Stimulated activated naive CD8-positive, alpha-beta T cell treated with anti-CD3 and anti-CD28 coated beads, Interleukin-15, Interleukin-2, amounts not matched to agents 100 ng/mL and 50 ng/mL, for 24 hours (primary cell): Measurements from ENCODE around the gene MYRIP.
"Not testable (repeated sequence)": the region's sequence is repeated elsewhere in the genome, so short reads cannot be mapped to it uniquely, and the experiment has no call there.

ENCODE experiments used
- H3K27ac Mint-ChIP-seq: one replicate; pipeline ENCODE4 v1.8.0; 2021; ENCODE audit warnings: mild to moderate bottlenecking, mixed read lengths
- H3K27me3 Mint-ChIP-seq: one replicate; pipeline ENCODE4 v1.8.0; 2021; ENCODE audit warnings: mixed read lengths
- H3K36me3 Mint-ChIP-seq: one replicate; pipeline ENCODE4 v1.8.0; 2021; ENCODE audit warnings: low read depth, mixed read lengths
- H3K4me1 Mint-ChIP-seq: one replicate; pipeline ENCODE4 v1.8.0; 2021; ENCODE audit warnings: low read depth, mixed read lengths
- H3K4me3 Mint-ChIP-seq: one replicate; pipeline ENCODE4 v1.8.0; 2021; ENCODE audit warnings: mild to moderate bottlenecking, mixed read lengths
- H3K9me3 Mint-ChIP-seq: one replicate; pipeline ENCODE4 v1.8.0; 2021; ENCODE audit warnings: mixed read lengths

The MYRIP gene

DNA sequence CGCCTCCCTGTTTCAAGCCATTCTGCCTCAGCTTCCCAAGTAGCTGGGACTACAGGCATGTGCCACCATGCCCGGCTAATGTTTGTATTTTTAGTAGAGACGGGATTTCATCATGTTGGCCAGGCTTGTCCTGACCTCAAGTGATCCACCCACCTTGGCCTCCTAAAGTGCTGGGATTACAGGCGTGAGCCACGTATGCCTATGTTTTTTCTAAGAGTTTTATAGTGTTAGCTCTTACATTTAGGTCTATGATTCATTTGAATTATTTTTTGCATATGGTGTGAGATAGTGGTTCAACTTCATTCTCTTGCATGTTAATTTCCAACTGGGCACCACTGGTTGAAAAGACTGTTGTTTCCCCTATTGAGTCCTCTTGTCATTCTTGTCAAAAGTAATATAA is 473.6 kb downstream of the MYRIP start:
- H3K27ac Mint-ChIP-seq, H3K9me3 Mint-ChIP-seq, H3K4me1 Mint-ChIP-seq, H3K27me3 Mint-ChIP-seq, H3K36me3 Mint-ChIP-seq, H3K4me3 Mint-ChIP-seq: not testable (repeated sequence)

DNA sequence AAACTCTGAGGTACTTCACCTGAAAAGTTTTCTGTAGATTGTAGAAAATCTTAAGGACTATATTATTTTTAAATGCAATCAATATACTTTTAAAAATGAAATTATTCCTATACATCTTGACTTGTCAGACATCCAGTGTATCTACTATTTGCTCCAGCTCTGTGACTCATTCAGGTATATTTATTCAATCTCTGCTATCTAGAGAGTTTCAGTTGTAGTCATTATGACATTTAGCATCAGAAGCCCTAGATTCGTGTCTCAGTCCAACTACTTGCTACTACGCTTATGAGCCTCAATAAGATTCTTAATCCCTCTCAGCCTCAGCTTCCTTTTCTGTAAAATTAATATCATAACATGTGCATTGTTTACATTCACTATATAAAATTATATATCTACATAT is 477.8 kb downstream of the MYRIP start:
- Mint-ChIP-seq H3K27me3 (no peaks in the 10 kb centered on the region), H3K27ac (no peak overlapping the region), H3K4me3 (no peak overlapping the region), H3K36me3 (peaks cover 13% of the 10 kb centered on the region), H3K4me1 (no peaks in the 10 kb centered on the region), H3K9me3 (peaks cover 9% of the 10 kb centered on the region)

DNA sequence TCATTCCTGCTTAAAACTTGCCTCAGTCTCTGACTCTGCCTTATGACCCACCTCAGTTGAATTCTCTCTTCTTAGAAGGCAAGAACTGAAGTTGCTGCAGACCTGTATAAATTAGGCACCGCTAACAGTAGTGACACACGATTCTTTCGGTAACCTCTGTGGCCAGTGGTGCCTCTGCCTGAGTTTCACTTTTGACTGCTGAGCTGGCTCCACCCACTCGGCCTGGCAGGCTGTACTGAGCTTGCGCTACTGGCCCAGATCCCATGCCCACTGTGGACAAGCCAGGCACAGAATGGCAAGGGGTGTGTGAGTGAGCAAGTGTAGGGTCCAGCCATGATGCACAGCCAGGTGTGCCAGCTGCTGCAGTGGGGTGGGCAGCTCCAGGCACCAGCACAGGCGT is 481.0 kb downstream of the MYRIP start:
- H3K9me3 Mint-ChIP-seq, result peaks cover 8% of the 10 kb centered on the region
- no peaks in the 10 kb centered on the region for H3K27me3 Mint-ChIP-seq
- no peak overlapping the region for H3K4me3 Mint-ChIP-seq
- no peak overlapping the region for H3K27ac Mint-ChIP-seq
- H3K4me1 Mint-ChIP-seq, result no peaks in the 10 kb centered on the region
- H3K36me3 Mint-ChIP-seq, result peaks cover 27% of the 10 kb centered on the region

DNA sequence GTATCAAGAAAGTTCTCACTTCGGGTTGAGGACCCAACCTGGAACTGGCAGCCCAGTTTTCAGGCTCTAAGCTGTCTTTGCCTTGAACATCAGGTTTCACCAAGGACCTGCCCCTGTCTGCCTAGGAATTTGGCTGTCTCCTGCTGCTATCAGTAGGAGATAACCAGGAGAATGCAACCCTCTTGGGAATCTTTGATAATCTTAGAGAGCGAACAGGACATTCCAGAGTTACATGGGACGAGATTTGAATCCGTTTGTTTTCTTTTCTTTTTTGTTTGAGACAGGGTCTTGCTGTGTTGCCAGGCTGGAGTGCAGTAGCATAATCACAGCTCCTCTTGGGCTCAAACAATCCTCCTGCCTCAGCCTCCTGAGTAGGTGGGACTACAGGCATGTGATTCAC is 482.1 kb downstream of the MYRIP start:
- H3K27ac Mint-ChIP-seq, result no peak overlapping the region
- no peaks in the 10 kb centered on the region for H3K27me3 Mint-ChIP-seq
- H3K4me1 Mint-ChIP-seq, result no peaks in the 10 kb centered on the region
- H3K9me3 Mint-ChIP-seq, result no peaks in the 10 kb centered on the region
- H3K4me3 Mint-ChIP-seq, result no peak overlapping the region
- peaks cover 35% of the 10 kb centered on the region for H3K36me3 Mint-ChIP-seq

DNA sequence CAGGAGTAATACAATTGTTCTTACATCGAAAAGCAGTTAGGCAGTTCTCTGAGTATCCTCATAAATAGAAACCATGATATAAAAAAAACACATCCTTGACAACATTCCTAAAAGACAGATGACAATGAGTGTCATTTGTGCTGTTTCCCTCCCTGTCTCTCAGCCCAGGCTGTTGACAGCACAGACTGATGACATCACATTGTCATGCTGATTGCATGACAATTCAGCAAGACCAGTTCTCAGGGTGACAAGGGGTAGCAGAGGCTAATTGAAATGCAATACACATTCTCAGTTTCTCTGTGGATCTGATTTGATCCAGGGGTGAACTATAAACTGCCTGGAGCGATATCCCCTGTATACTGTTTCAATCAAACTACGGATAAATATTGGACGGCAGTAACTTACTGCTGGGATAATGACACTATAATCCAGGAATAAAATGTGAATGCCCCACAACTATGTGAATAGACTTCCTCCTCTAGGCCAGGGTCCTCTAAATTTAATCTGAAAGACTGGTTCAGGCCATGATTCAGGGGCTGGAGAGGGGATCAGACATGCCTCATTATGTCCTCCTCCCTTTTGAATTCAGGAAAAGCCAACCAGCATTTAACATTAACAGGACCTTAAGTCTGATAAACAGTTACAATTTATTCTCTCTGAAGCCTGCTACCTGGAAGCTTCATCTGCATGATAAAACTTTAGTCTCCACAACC is 483.4 kb downstream of the MYRIP start:
- Mint-ChIP-seq H3K4me3 (no peak overlapping the region), H3K4me1 (no peaks in the 10 kb centered on the region), H3K9me3 (no peaks in the 10 kb centered on the region), H3K36me3 (peaks cover 40% of the 10 kb centered on the region), H3K27me3 (no peaks in the 10 kb centered on the region), H3K27ac (no peak overlapping the region)

DNA sequence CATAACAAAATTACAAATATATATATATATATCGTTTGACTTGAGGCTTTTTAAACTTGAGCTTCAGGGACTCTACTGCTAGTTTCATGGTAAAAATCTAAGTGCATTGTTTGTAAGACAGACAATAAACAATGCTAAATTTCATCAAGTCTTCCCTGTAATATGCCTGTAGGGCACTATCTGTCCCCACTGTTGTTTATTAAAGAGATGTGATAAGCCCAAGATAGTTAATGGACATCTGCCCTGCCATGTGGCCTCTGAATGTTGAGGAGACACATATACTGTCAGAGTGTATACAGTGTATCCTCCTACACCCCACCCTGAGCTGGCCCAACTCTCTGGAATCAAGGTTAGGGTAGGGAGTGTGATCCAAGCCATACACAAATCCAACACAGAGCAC is 485.0 kb downstream of the MYRIP start:
- no peaks in the 10 kb centered on the region for H3K4me1 Mint-ChIP-seq
- no peaks in the 10 kb centered on the region for H3K9me3 Mint-ChIP-seq
- H3K36me3 Mint-ChIP-seq, result peaks cover 44% of the 10 kb centered on the region
- H3K27ac Mint-ChIP-seq, result no peak overlapping the region
- no peak overlapping the region for H3K4me3 Mint-ChIP-seq
- no peaks in the 10 kb centered on the region for H3K27me3 Mint-ChIP-seq

DNA sequence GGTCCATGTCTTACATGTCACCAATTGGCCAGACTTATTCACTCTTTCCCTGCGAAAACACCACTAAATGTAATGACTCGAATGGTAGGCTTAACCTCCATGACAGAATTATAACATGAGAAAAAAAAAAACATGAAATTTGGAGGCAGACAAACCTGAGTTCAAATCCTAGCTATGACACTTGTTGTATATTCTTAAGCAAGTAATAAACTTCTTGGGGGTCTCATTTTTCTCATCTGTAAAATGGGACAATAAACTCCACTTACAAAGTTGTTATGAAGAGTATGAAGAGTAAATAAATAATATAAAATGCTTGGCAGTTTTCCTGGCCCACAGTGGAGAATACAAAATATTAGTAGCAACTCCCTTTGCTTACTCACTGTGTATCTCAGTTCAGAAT is 488.7 kb downstream of the MYRIP start:
- Mint-ChIP-seq H3K9me3 (no peaks in the 10 kb centered on the region), H3K4me1 (no peaks in the 10 kb centered on the region), H3K4me3 (no peak overlapping the region), H3K27ac (no peak overlapping the region), H3K27me3 (no peaks in the 10 kb centered on the region), H3K36me3 (peaks cover 42% of the 10 kb centered on the region)

DNA sequence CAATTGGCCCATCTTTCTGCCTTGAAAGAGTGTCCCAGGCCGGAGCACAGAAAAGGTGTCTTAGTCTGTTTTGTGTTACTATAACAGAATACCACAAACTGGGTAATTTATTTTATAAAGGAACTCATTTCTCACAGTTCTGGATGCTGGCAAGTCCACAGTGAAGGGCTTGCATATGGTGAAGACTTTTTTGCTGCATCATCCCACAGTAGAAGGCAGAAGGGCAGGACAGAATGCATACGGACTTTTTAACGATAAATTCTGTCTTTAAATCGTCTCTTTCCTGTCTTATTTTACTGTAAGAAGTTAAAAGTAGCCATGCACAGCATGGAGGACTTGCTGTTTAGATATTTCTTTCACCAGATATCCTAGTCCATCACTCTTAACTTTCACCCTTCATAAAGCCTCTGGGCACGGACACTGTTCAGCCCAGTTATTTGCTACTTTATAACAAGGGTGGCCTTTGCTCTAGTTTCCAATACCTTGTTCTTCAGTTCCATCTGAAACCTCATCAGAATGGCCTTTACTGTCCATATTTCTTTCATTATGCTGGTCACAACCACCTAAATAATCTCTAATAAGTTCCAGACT is 489.8 kb downstream of the MYRIP start:
- no peak overlapping the region for H3K4me3 Mint-ChIP-seq
- peaks cover 36% of the 10 kb centered on the region for H3K36me3 Mint-ChIP-seq
- H3K4me1 Mint-ChIP-seq, result no peaks in the 10 kb centered on the region
- no peaks in the 10 kb centered on the region for H3K27me3 Mint-ChIP-seq
- no peaks in the 10 kb centered on the region for H3K9me3 Mint-ChIP-seq
- H3K27ac Mint-ChIP-seq, result no peak overlapping the region

DNA sequence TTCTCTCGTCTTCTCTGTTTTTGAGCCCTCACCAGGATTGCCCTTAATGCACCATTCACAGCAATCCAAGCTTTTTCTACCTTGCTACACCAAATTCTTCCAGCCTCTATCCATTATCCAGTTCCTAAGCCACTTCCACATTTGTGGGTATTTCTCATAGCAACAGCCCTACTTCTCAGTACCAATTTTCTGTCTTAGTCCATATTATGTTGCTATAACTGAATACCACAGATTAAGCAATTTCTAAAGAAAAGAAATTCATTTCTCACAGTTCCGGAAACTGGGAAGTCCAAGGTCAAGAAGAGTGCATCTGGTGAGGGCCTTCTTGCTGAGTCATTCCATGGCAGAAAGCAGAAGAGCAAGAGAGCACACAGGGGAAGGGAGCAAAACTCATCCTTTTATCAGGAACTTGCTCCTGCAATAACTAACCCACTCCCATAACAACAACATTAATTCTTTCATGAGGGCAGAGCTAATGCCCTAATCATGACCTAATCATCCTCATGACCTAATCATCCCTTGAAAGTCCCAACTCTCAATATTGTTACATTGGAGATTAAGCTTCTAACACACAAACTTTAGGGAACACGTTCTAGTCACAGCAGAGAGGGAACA is 490.4 kb downstream of the MYRIP start:
- Mint-ChIP-seq H3K4me3 (no peak overlapping the region), H3K4me1 (no peaks in the 10 kb centered on the region)

DNA sequence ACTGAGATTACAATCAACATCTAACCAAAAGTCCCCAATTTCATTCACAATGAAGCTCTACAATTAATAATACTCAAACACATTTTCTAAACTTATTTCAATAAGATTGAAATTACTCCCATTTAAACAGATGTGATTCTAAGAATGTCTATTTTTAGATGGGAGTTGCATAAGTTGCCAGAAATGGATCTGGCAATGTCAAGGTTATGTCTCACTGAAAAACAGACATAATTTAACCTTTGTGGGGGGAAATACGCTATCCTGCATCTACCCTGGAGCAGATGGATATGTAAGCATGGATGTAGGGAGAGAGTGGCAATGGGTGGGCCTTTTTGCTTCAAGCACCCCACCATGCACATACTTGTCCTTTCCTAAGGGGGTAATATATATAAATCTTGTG is 493.4 kb downstream of the MYRIP start:
- no peaks in the 10 kb centered on the region for H3K27me3 Mint-ChIP-seq
- no peak overlapping the region for H3K4me3 Mint-ChIP-seq
- no peaks in the 10 kb centered on the region for H3K9me3 Mint-ChIP-seq
- peaks cover 16% of the 10 kb centered on the region for H3K36me3 Mint-ChIP-seq
- no peaks in the 10 kb centered on the region for H3K4me1 Mint-ChIP-seq
- no peak overlapping the region for H3K27ac Mint-ChIP-seq

More for the DNA sequence above, 490.4 kb downstream of the MYRIP start:
- Mint-ChIP-seq H3K9me3 (no peaks in the 10 kb centered on the region), H3K36me3 (peaks cover 30% of the 10 kb centered on the region), H3K27me3 (no peaks in the 10 kb centered on the region), H3K27ac (no peak overlapping the region)

DNA sequence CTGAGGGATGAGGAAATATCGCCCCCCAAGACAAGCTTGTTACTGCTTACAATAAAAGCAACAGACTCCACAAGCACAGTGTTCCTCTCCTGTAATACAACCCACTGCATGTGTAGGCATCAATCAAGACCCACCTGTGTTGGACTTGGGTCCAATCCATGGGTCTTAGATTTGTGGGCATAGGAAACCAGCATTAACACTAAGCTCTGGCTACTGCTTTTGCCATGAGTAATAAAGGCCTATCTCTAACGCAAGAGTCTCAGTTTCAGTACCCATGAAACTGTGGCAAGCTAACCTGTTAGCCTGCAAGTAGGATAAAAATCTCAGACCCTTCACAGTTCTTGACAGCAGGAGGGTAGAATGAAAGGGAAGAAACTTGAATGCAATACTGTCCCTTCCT is 494.9 kb downstream of the MYRIP start:
- no peak overlapping the region for H3K4me3 Mint-ChIP-seq
- H3K4me1 Mint-ChIP-seq, result peaks cover 5% of the 10 kb centered on the region
- H3K27me3 Mint-ChIP-seq, result no peaks in the 10 kb centered on the region
- H3K27ac Mint-ChIP-seq, result no peak overlapping the region
- H3K9me3 Mint-ChIP-seq, result no peaks in the 10 kb centered on the region
- H3K36me3 Mint-ChIP-seq, result peaks cover 13% of the 10 kb centered on the region

DNA sequence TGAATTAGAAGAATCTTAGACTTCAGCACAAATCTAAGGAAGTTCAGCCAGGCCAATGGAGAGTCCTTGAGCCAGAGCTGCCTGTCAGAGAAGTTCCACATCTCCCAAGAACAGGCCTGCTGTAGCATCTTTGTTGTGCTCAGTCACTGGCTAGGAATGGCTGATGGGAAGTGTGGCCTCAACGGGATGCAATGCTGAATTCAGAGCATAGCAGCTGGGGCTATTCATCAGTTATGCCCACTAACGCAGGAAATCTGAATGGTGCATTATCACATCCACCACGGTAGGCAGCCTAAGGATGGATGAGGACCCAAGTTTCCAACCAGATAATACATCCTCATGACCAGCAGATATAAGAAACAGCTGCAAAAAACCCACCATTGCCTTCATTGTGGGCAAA is 496.9 kb downstream of the MYRIP start:
- Mint-ChIP-seq H3K4me3 (no peak overlapping the region), H3K27me3 (no peaks in the 10 kb centered on the region), H3K36me3 (peaks cover 13% of the 10 kb centered on the region), H3K27ac (no peak overlapping the region), H3K4me1 (peaks cover 15% of the 10 kb centered on the region), H3K9me3 (no peaks in the 10 kb centered on the region)

DNA sequence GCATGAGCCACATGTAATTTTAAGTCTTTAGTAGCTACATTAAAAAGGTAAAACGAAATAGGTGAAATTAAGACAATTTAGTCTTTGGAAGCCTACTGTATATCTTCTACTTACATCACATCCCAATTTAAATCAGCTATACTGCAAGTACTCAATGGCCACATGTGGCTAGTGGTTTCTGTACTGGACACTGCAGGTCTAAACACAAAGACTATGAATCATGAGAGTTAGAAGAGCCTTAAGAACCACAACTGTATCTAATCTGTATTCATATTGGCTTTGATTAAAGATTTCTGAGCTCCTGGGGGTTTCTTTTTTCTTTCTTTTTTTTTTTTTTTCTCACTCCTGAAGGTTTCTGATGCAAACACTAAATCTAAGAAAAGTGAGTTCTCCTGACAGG is 497.8 kb downstream of the MYRIP start:
- Mint-ChIP-seq H3K27me3 (no peaks in the 10 kb centered on the region), H3K36me3 (peaks cover 21% of the 10 kb centered on the region), H3K27ac (no peak overlapping the region), H3K9me3 (no peaks in the 10 kb centered on the region), H3K4me3 (no peak overlapping the region), H3K4me1 (peaks cover 23% of the 10 kb centered on the region)

DNA sequence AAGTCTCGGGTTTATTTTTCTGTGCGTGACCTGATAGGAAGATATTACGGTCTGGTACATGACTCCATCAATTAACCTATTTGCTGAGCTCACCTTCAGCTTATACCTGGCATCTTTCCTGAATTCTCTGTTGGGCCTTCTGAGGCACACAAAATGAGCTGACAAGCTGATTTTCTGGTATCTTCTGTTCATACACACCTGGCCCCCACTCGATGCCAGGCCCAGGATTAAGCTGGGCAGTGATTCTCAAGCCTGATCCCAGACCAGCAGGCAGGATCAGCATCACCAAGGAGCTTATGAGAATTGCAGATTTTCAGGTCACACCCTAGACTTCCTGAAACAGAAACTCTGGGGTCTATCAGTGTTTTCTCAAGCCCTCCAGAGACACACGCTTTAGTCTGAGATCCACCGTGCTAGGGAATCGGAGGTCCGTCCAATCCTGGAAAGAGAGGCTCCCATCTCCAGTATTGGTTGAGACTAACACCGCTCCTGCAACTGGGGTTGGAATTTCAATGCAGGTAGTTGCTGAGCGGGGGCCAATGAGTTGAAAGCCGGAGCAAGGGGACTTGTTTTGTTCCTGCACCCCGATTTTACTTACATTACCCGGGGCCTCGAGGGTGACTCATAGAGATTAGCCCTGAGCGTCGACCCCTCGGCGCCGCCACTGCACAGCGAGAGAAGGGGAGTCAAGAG is 499.5 kb downstream of the MYRIP start:
- Mint-ChIP-seq H3K4me1 (peaks cover 31% of the 10 kb centered on the region), H3K4me3 (peak overlapping the region; percentile 99), H3K36me3 (peaks cover 37% of the 10 kb centered on the region), H3K27me3 (no peaks in the 10 kb centered on the region), H3K9me3 (no peaks in the 10 kb centered on the region), H3K27ac (peak overlapping the region; percentile 98)

DNA sequence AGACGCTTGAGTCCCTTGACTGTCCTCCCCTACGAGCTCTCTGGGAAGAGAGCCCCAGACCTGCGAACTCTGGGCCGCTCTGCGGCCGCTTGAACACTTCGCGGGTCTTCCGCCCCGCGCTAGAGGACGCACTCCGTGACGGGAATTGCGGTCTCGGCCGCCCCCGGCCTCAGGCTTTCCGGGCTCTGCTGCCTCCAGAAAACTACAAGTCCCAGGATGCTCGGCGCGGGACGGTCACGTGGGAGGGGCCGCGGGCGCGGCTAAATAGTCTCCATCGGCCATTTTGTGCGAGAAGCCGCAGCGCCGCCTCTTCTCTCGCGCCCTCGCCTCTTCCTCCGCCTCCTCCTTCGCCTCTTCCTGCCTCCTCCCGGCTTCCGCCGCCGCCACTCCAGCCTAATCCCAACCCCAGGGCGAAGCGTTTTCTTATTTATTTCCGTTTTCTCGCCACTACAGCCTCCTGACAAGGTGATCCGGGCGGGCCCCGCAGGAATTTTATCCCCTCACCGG is 500.1 kb downstream of the MYRIP start, which contains the start of gene EIF1B:
TSS of gene EIF1B (plus strand) at position 290 of the 507 bp plus-strand sequence. CDS start 235 bp downstream, outside the sequence.
- peak within 1 kb of the TSS; percentile 98 for H3K27ac Mint-ChIP-seq
- H3K4me3 Mint-ChIP-seq, result peak within 1 kb of the TSS; percentile 99
- no peaks in the 10 kb centered on the region for H3K9me3 Mint-ChIP-seq
- peaks cover 31% of the 10 kb centered on the region for H3K4me1 Mint-ChIP-seq
- H3K27me3 Mint-ChIP-seq, result no peaks in the 10 kb centered on the region
- peaks cover 43% of the 10 kb centered on the region for H3K36me3 Mint-ChIP-seq
